Liver (tissue), 3 donors: Measurements from ENCODE around the gene BCL2L1.

Source experiments
- CTCF ChIP-seq: fragments of 150-350 bp; IDR thresholded peaks from 2 replicates; pipeline ENCODE4 v1.5.1; 2017; ENCODE audit warnings: improper control_type of control experiment, low read depth, low read length; ENCODE audit not compliant: missing input control
- JUND ChIP-seq, 2 donors: IDR thresholded peaks; 2 replicates each; pipeline ENCODE4 v1.6.1; 2016; ENCODE audit warnings: antibody characterized with exemption in 2 of 2
- RAD21 ChIP-seq, 2 donors: IDR thresholded peaks; 2 replicates each; pipeline ENCODE4 v1.6.1; 2016; ENCODE audit warnings: antibody characterized with exemption in 2 of 2, mild to moderate bottlenecking in 2 of 2
- SP1 ChIP-seq: IDR thresholded peaks from 2 replicates; pipeline ENCODE4 v1.6.1; 2018; ENCODE audit warnings: antibody characterized with exemption, mild to moderate bottlenecking
- donor health status: healthy.
- donor health status: healthy.

GRCh38 chr20:31751126-31751525 lies 28.5 kb upstream of the BCL2L1 start:
- TF ChIP-seq CTCF (no peak), SP1 (no peak), RAD21 (IDR thresholded peaks at IDR 0.05) (no peak), JUND (IDR thresholded peaks at IDR 0.05) (no peak)
